ENCODE results near the gene HACL1.

The HACL1 gene

DNA sequence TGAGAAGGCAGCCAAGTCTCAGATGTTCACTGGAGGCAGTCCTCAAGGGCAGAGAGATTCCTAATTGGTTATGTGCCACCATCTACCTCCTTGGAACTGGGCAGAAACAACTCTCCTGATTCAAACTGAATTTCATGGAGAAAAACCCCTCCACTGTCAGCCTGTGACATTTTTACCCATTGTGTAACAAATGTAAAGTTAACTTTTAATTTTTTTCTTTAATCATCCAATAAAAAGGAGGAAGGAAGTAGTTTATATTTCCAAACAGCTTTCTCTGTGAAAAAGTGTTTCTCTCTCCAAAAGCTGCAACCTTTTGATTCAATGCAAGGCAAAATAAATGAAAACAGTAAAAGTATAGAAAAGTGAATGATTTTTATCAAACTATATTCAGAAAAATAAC is 79.4 kb downstream of the HACL1 start:
- TF ChIP-seq, protein P1, sequence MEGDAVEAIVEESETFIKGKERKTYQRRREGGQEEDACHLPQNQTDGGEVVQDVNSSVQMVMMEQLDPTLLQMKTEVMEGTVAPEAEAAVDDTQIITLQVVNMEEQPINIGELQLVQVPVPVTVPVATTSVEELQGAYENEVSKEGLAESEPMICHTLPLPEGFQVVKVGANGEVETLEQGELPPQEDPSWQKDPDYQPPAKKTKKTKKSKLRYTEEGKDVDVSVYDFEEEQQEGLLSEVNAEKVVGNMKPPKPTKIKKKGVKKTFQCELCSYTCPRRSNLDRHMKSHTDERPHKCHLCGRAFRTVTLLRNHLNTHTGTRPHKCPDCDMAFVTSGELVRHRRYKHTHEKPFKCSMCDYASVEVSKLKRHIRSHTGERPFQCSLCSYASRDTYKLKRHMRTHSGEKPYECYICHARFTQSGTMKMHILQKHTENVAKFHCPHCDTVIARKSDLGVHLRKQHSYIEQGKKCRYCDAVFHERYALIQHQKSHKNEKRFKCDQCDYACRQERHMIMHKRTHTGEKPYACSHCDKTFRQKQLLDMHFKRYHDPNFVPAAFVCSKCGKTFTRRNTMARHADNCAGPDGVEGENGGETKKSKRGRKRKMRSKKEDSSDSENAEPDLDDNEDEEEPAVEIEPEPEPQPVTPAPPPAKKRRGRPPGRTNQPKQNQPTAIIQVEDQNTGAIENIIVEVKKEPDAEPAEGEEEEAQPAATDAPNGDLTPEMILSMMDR (IDR thresholded peaks at IDR 0.05) = no peak

DNA sequence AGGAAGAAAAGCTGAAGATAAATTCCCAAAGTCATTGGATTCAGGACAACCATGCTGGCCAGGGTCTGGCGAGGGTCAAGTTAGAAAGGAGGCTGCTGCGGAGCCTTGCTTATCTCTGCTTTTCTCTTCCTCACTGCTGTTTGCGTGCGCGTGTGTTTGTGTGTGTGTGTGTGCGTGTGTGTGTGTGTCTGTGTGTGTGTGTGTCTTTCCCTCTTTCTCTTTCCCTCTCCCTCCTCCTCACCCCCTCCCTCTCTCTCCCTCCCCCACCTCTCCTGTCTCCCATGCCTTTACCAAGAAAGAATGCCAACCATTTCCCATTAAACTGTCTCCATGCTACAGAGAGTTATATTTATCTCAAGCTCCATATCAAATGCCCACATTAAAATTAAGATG is 79.8 kb downstream of the HACL1 start, which contains the start of gene COLQ:
TSS of gene COLQ (minus strand) at position 134 of the 393 bp plus-strand sequence. CDS start at position 53, 81 bp downstream.
- TF ChIP-seq, protein P1 (IDR thresholded peaks at IDR 0.05) = no peak

DNA sequence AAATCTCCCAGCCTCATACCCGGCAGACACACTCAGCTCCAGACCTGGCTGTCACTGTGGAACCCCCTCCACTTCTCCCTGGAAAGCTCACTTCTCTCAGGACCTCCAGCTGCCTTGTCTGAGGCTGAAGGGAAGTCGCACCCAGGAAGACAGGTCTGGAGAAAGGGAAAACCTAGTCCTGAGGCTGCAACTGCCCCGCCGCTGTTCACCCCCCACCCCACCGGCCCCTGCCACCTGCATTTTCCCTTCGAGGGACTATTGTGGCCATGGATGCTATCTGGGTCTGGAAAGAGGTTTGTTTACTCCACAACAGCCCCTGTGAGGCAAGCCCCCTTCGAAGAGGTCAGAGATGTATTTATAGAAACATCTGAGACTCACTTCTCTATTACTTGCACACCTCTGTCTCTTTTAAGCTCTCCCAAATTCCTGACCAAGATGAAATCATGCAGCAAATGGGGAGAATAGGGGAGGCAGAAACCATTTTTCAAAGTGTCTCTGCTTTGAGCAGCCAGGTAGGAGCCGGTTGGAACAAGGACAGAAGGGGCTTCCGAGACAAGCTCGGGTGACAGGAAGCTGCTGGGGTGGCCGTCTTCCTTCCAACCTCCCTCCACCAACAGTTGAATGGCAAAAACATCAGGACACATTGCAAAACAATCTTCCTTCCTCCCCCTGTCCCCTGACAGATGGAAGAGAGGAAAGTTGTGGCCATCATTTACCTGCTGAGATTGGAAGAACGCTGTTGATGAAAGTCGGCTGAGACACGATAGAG is 80.4 kb downstream of the HACL1 start:
- TF ChIP-seq, protein P1 (IDR thresholded peaks at IDR 0.05) = no peak

DNA sequence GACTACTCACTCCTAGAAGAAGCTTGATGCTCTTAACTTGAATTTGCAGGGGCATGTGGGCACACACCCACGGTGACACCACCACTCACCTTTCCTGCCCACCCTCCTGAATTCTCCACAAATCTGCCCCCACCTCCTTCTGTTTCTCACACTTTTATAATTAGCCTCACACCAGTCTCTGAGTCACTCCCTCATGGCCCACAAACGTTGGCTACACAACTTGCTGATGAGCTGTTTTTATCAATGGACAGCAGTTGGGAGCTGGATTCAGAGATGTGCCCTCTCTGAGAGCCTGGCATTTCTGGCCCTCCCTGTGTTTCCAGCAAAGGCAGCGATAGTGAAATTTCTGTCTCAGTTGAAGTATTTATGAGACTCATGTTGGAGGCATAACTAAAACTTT is 81.2 kb downstream of the HACL1 start:
- TF ChIP-seq, protein P1 (IDR thresholded peaks at IDR 0.05) = no peak

DNA sequence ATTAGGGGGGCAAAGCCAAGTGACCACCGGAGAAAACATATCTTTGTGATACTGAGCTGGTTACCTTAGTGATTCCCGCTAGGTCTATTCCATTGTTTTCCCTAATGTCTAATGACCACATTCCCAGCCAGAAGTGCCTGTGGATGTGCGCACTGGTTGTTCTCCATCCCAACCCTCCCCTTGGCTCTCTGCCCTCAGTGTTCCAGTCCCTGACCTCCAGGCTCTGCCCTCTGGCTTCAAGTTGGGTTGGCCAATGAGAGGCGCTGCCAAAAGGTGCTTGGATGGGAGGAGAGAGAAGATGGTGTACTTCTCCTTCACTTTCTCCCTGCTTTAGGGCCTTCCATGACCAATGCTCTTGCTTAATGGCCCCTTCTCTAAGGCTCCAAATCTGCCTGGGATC is 82.3 kb downstream of the HACL1 start:
- TF ChIP-seq, protein P1 (IDR thresholded peaks at IDR 0.05) = no peak

DNA sequence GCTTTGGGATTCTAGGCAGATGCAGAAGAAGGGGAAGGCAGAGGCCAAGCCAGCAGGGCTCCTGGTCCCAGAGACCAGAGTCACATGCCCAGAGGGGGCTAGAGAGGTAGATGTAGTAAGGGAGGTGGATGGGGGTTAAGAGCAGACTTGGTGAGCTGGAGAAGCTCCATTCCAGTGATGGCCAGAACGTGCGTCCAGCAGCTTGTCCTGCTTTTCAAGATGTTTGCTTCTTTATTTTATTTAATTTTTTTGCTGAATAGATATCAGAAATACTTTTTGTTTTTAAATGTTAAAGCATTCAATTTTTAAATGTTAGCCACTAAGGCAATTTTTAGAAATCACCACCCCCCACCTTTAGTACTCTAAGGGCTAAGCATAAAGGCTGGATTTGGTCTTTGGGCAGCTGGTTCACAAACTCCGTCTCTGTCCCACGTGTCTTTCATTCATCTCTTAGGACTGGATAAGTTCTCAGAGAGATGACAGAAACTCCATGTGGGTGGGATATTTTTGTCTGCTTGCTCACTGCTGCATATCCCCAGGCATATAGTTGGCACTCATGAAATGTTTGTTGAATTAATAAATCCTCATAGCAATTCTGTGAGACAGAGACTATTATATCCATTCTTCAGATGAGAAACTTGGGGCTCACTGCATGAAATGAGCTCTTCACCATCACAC is 86.6 kb downstream of the HACL1 start:
- TF ChIP-seq, protein P1 (IDR thresholded peaks at IDR 0.05) = no peak

DNA sequence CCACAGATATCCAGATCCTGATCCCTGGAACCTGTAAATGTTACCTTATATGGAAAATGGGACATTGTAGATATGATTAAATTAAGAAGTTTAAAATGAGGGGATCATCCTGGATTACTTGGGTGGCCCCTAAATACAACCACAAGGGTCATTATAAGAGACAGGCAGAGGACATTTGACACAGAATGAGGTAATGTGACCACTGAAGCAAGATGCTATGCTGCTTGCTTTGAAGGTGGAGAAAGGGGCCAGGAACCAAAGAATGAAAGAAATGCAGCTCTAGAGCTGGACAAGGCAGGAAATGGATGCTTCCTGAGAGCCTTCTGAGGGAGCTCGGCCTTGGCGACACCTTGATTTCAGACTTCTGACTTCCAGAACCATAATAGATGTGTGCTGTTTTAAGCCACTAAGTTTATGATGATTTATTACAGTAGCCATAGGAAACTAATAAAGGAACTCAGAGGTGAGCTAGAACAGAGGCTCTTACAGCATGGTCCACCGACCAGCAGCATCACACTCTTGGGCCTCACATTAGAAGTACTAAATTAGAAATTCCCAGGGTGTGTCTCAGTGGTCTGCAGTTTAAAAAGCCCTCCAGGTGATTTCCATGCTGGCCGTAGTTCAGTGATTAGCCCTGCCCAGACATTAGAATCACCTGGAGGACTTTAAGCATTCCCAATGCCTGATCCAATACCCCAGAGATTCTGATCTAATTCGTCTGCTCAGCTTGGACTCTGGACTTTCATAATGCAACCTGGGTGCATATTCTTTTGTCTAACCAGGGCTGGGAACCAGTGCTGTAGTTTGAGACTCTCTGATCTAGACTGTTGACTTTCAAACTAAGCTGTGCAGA is 87.3 kb downstream of the HACL1 start:
- TF ChIP-seq, protein P1 (IDR thresholded peaks at IDR 0.05) = no peak

Measured in LNCAP (cell line).